Fibroblast of mammary gland (primary cell): ENCODE data around the gene ABCB8.

Experiments used
- DNase-seq: peaks from one replicate; pipeline ENCODE4 v3.0.0-alpha.2; 2010; ENCODE audit warnings: low read depth
- H3K4me3 ChIP-seq: 2 replicates; pipeline ENCODE4 v1.5.1; 2011; ENCODE audit warnings: low read depth, mild to moderate bottlenecking, low read length, moderate library complexity; ENCODE audit not compliant: control insufficient read depth
- TF ChIP-seq, protein P1 (sequence below): conservative IDR thresholded peaks from 2 replicates; pipeline ENCODE4 v1.5.1; 2011; ENCODE audit warnings: low read depth, low read length, inconsistent platforms; ENCODE audit not compliant: control insufficient read depth, insufficient read depth

The ABCB8 gene

DNA sequence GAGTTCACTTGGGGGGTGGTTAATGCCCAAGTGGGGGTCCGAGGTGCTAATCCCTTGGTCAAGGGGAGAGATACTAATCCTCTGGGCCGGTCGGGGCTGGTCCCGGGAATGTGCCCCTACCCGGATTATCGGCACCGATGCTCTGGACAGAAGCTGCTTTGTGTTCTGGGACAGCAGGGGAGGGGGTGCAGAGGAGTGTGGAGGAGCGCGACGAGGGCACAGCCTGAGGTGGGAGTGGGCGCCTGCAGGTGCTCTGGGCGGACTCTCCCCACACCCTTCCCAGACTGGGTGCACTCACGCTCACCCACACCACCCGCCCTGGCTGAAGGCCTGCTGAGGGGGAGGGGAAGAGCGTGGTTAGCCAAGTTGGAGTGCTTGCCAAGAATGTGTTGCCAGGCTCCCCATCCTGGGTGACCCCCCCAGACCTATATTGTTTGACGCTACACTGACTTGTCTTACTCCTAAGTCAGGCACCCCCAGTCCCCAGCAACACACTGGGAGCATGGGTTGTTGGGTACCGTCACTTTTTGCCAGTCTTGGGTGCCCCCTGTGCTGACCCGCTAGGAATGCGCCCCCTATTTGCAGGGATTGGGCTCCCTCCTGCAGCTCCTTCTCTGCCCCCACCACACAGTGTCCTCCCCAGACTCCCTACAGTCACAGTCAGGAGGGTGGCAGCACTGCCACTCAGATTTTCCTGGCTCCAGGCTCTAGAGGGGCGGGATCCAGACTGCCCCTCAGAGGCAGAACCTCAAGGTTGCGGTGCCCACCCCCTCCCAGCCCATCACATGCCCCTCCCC is 32.4 kb downstream of the ABCB8 start:
- peak overlapping the region; percentile 78 for H3K4me3 ChIP-seq
- DNase-seq, result peak; percentile 36
- TF ChIP-seq, protein P1, sequence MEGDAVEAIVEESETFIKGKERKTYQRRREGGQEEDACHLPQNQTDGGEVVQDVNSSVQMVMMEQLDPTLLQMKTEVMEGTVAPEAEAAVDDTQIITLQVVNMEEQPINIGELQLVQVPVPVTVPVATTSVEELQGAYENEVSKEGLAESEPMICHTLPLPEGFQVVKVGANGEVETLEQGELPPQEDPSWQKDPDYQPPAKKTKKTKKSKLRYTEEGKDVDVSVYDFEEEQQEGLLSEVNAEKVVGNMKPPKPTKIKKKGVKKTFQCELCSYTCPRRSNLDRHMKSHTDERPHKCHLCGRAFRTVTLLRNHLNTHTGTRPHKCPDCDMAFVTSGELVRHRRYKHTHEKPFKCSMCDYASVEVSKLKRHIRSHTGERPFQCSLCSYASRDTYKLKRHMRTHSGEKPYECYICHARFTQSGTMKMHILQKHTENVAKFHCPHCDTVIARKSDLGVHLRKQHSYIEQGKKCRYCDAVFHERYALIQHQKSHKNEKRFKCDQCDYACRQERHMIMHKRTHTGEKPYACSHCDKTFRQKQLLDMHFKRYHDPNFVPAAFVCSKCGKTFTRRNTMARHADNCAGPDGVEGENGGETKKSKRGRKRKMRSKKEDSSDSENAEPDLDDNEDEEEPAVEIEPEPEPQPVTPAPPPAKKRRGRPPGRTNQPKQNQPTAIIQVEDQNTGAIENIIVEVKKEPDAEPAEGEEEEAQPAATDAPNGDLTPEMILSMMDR, result peak; percentile 6

DNA sequence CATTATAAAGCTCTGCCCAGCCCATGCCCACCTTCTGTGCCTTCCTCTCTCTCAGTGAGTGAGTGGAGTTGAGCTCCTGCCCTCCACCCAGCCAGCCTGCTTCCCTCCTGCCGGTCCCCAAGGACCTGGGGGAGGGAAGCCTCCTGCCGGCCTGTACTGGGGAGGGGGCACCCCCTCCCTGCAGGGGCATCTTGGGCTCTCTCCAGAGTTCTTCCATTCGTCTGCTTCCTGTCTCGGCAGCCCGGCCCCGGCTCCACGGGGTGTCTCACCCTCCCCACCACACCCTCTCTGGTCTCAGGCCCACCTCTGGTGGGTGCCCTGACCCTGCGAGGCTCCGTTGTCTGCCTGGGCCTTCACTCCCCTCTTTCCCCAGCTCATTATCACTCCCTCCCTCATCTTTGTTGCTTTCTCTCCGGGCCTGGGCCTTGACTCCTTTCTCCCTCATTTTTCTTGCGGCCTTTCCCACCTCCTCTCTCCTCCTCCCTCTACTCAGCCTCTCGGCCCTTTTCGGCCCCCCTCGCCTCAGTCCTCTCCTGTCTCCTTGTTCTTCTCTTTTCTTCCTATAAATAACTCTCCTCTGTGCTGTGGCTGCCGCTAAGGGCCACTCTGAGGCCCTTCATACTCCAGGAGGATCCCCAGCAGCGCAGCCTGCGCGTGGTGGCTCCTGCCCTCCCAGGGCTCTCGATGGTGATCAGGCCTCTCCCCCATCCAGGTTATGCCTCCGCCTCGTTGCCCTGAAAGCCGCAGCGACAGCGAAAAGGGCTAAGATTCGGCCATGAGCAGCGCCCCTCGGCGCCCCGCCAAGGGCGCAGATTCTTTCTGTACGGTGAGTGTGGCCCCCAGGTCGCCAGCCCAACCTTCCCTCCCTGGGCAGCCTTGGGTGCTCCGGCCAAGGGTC is 33.2 kb downstream of the ABCB8 start:
- DNase-seq, result no peak
- TF ChIP-seq, protein P1, result no peak
- peak overlapping the region; percentile 78 for H3K4me3 ChIP-seq

DNA sequence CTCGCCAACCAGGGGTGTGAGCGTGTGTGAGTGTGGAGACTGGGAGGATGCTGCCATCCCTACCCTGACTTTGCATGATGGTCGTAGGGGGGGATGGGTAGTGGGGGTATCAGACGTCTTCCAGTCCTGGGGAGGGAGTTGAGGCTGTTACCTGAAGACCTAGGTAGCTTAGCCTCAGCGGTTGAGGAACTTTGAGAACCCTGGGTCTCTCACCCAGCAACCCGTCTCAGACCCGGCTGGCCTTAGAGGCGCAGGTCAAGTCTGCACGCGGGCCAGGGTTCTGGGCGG is 33.8 kb downstream of the ABCB8 start:
- TF ChIP-seq, protein P1, result no peak
- DNase-seq, result no peak
- no peak overlapping the region for H3K4me3 ChIP-seq

DNA sequence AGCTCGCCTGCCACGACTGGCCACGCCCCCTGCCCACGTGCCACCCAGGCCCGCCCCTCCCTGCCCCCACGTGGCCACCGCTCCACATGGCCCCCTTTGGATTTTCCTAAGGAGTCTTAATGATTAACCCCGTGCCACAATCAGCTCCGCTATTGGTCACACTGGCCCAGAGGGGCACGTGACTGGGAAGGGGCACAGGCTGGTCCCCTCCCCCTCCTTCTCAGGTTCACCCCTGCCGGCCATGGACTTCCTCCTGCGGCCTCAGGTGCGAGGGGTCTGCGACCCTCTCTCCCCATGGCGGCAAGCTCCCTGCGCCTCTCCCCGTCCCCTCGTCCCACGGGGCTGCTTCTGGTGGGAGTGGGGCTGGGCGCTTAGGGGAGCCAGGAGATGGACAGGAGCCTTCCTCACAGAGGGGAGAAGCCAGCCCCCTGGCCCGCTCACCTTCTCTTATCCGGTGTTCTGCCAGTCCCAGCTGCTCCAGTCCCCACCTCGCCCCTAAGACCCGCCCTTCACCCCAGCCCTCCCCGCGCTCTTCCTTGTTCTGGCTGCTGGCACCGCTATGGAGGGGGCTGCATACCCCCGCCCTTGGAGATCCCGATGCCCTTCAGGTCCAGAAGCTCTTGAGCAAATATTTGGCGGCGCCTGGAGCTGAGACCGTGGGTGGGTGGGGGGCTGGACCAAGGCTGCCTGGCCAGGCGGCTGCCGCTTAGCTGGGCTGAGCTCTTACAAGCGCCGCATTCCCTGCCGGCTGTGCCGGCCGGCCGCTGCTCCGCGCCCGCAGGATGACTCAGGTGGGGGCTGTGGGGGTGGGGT is 34.4 kb downstream of the ABCB8 start:
- peak; percentile 75 for DNase-seq
- peak overlapping the region; percentile 34 for H3K4me3 ChIP-seq
- TF ChIP-seq, protein P1, result no peak

DNA sequence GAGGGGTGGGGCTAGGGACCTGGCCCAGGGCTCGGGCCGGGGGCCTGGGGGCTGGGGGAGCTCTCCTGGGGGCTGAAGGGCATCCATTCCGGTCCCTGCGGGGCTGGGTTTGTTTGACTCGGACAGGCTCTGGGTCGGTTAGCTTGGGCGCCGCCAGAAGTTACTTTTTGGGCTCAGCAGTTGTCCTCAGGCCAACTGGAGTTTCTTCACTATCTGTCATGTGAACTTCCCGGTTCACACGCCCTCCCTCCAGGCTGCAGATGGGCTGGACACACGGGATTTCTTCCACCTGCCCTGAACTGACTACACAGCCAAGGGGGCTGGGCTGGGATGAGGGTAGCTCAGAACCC is 34.9 kb downstream of the ABCB8 start:
- TF ChIP-seq, protein P1, result no peak
- no peak overlapping the region for H3K4me3 ChIP-seq
- peak; percentile 77 for DNase-seq

DNA sequence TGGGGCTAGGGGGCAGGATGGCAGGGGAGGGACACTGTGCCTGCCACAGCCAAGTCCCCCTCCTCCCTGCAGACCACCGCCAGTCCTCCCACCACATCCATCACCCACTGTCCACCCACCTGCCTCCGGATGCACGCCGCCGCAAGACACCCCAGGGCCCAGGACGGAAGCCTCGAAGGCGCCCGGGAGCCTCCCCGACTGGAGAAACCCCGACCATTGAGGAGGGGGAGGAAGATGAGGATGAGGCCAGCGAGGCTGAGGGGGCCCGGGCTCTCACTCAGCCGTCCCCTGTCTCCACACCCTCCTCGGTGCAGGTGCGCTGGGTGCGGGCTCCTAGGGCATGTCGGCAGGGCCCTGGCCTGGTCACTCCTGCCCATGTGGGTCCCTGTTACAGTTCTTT is 36.2 kb downstream of the ABCB8 start:
- TF ChIP-seq, protein P1, result no peak
- H3K4me3 ChIP-seq, result no peak overlapping the region
- no peak for DNase-seq
